ENCODE measurements around the gene TMEM43. TPM values are rescaled to one million over a fixed set of nuclear protein-coding genes. Genes with fewer than 3 reads are reported as not detected.

Gene TMEM43
- total and polyA plus RNA-seq, 2 of the 13 experiments (the other 11 are each of a cell fraction or from before 2014, with no cell fraction given), result 48.9 to 50.5 TPM

GRCh38 chr3:14130230-14130629, 5.4 kb downstream of the TMEM43 start:
- peaks cover 32% of the 10 kb centered on the region for H3K4me1 ChIP-seq (ENCODE audit: insufficient read depth, low read length)
- 95% methylated on average over 4 of the region's 4 CpGs for WGBS (ENCODE audit: low lambda C conversion rate)
- no peak overlapping the region for H2AFZ ChIP-seq (ENCODE audit: low read length)
- FAIRE-seq, result no peak
- DNase-seq (ENCODE audit: low spot score), result no peak
- H3K36me3 ChIP-seq (replicated peaks in 1 of 2; ENCODE audit: control insufficient read depth in 1 of 2, insufficient read depth in 2 of 2, low read length in 2 of 2), result peaks cover 28 to 70% of the 10 kb centered on the region in 2 experiments
- CTCF ChIA-PET (ENCODE audit: low intra/inter-chr PET ratio, low total read pairs), result no interaction called here
- peaks cover 35% of the 10 kb centered on the region for H3K79me2 ChIP-seq (ENCODE audit: insufficient read depth, low read length)
- no peak for ATAC-seq
- TF ChIP-seq, protein P1, sequence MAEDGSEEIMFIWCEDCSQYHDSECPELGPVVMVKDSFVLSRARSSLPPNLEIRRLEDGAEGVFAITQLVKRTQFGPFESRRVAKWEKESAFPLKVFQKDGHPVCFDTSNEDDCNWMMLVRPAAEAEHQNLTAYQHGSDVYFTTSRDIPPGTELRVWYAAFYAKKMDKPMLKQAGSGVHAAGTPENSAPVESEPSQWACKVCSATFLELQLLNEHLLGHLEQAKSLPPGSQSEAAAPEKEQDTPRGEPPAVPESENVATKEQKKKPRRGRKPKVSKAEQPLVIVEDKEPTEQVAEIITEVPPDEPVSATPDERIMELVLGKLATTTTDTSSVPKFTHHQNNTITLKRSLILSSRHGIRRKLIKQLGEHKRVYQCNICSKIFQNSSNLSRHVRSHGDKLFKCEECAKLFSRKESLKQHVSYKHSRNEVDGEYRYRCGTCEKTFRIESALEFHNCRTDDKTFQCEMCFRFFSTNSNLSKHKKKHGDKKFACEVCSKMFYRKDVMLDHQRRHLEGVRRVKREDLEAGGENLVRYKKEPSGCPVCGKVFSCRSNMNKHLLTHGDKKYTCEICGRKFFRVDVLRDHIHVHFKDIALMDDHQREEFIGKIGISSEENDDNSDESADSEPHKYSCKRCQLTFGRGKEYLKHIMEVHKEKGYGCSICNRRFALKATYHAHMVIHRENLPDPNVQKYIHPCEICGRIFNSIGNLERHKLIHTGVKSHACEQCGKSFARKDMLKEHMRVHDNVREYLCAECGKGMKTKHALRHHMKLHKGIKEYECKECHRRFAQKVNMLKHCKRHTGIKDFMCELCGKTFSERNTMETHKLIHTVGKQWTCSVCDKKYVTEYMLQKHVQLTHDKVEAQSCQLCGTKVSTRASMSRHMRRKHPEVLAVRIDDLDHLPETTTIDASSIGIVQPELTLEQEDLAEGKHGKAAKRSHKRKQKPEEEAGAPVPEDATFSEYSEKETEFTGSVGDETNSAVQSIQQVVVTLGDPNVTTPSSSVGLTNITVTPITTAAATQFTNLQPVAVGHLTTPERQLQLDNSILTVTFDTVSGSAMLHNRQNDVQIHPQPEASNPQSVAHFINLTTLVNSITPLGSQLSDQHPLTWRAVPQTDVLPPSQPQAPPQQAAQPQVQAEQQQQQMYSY (CRISPR knock-in tag; IDR thresholded peaks at IDR 0.05), result no peak
- peak; percentile 63 for TF ChIP-seq ZNF121 (CRISPR knock-in tag; IDR thresholded peaks at IDR 0.05)
- H3K4me2 ChIP-seq (ENCODE audit: low read depth, low read length), result no peak overlapping the region
- H3K9ac ChIP-seq (ENCODE audit: insufficient read depth, low read depth, low read length), result no peak overlapping the region
- BruUV-seq (replicated peaks), result no TSS peak
- H3K9me3 ChIP-seq (ENCODE audit: low read length), result no peaks in the 10 kb centered on the region
- H3K27me3 ChIP-seq (ENCODE audit: control insufficient read depth in 1 of 2, insufficient read depth in 2 of 2, low read length in 2 of 2), result no peaks in the 10 kb centered on the region; a peak in 1 of 5 replicates
- intact Hi-C loops (cut with micrococcal nuclease; ENCODE audit: unreplicated experiment), result no loop called here
- no peak overlapping the region for H3K4me3 ChIP-seq (replicated peaks in 1 of 3; ENCODE audit: insufficient read depth in 1 of 3, low read depth in 2 of 3, low read length in 3 of 3)
- no peak overlapping the region for H3K27ac ChIP-seq (ENCODE audit: extremely low read length, insufficient read depth, low read length)
- H4K20me1 ChIP-seq (ENCODE audit: insufficient read depth, low read length), result peaks cover 16% of the 10 kb centered on the region
- POLR2A ChIA-PET, result interaction anchor here (1.0 kb wide), 1 partner anchor 14 kb away, joined by 3 read pairs; no protein-coding TSS in a partner anchor
- in situ Hi-C loops (cut with HindIII; ENCODE audit: extremely low pct_ligation_motif_present, low pct_unique_long_range_greater_than_20kb), result no loop called here

DNA sequence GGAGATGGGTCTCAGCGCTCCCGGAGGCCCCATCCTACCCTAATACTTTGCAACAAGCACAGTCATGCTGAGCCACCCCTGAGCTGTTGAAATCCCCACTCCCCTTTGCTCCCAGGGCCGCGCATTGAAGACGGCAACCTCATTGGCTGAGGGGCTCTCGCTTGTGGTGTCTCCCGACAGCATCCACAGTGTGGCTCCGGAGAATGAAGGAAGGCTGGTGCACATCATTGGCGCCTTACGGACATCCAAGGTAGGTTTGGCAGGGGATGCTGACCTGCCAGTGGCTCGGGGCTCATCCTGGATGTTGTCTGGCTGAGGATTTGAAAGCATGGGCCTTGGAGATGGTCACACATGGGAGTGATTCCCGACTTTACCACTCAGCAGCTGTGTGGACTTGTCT, 5.9 kb downstream of the TMEM43 start:
- Histone ChIP-seq H3K9ac (ENCODE audit: insufficient read depth, low read depth, low read length) (no peak overlapping the region), H3K36me3 (replicated peaks in 1 of 2; ENCODE audit: control insufficient read depth in 1 of 2, insufficient read depth in 2 of 2, low read length in 2 of 2) (peaks cover 31 to 75% of the 10 kb centered on the region in 2 experiments), H3K4me3 (replicated peaks in 1 of 3; ENCODE audit: insufficient read depth in 1 of 3, low read depth in 2 of 3, low read length in 3 of 3) (no peak overlapping the region), H3K4me2 (ENCODE audit: low read depth, low read length) (no peak overlapping the region), H2AFZ (ENCODE audit: low read length) (no peak overlapping the region), H3K4me1 (ENCODE audit: insufficient read depth, low read length) (peaks cover 32% of the 10 kb centered on the region), H3K79me2 (ENCODE audit: insufficient read depth, low read length) (peaks cover 30% of the 10 kb centered on the region), H4K20me1 (ENCODE audit: insufficient read depth, low read length) (peaks cover 16% of the 10 kb centered on the region), H3K9me3 (ENCODE audit: low read length) (no peaks in the 10 kb centered on the region), H3K27ac (ENCODE audit: extremely low read length, insufficient read depth, low read length) (no peak overlapping the region), H3K27me3 (ENCODE audit: control insufficient read depth in 1 of 2, insufficient read depth in 2 of 2, low read length in 2 of 2) (no peaks in the 10 kb centered on the region; a peak in 1 of 5 replicates)
- 98% methylated on average over 8 of the region's 12 CpGs for WGBS (ENCODE audit: low lambda C conversion rate)
- no peak for ATAC-seq
- no TSS peak for BruUV-seq (replicated peaks)
- no peak for DNase-seq (ENCODE audit: low spot score)
- POLR2A ChIA-PET, result interaction anchor here (1.0 kb wide), 1 partner anchor 14 kb away, joined by 3 read pairs; no protein-coding TSS in a partner anchor
- CTCF ChIA-PET (ENCODE audit: low intra/inter-chr PET ratio, low total read pairs), result no interaction called here
- no peak for FAIRE-seq
- in situ Hi-C loops (cut with HindIII; ENCODE audit: extremely low pct_ligation_motif_present, low pct_unique_long_range_greater_than_20kb), result no loop called here
- TF ChIP-seq, protein P2, sequence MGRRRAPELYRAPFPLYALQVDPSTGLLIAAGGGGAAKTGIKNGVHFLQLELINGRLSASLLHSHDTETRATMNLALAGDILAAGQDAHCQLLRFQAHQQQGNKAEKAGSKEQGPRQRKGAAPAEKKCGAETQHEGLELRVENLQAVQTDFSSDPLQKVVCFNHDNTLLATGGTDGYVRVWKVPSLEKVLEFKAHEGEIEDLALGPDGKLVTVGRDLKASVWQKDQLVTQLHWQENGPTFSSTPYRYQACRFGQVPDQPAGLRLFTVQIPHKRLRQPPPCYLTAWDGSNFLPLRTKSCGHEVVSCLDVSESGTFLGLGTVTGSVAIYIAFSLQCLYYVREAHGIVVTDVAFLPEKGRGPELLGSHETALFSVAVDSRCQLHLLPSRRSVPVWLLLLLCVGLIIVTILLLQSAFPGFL (CRISPR knock-in tag; IDR thresholded peaks at IDR 0.05), result no peak
- TF ChIP-seq ZNF446 (CRISPR knock-in tag; IDR thresholded peaks at IDR 0.05) (no peak), AGO2 (optimal IDR thresholded peaks at IDR 0.05; ENCODE audit: low read depth, low read length) (no peak), TEAD2 (CRISPR knock-in tag; IDR thresholded peaks at IDR 0.05) (no peak), PHF5A (CRISPR knock-in tag; IDR thresholded peaks at IDR 0.05; ENCODE audit: low read depth, unreplicated experiment) (no peak)
- TF ChIP-seq, protein P3, sequence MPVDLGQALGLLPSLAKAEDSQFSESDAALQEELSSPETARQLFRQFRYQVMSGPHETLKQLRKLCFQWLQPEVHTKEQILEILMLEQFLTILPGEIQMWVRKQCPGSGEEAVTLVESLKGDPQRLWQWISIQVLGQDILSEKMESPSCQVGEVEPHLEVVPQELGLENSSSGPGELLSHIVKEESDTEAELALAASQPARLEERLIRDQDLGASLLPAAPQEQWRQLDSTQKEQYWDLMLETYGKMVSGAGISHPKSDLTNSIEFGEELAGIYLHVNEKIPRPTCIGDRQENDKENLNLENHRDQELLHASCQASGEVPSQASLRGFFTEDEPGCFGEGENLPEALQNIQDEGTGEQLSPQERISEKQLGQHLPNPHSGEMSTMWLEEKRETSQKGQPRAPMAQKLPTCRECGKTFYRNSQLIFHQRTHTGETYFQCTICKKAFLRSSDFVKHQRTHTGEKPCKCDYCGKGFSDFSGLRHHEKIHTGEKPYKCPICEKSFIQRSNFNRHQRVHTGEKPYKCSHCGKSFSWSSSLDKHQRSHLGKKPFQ (CRISPR knock-in tag; IDR thresholded peaks at IDR 0.05; ENCODE audit: insufficient replicate concordance), result no peak
- TF ChIP-seq, protein P4, sequence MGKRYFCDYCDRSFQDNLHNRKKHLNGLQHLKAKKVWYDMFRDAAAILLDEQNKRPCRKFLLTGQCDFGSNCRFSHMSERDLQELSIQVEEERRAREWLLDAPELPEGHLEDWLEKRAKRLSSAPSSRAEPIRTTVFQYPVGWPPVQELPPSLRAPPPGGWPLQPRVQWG (CRISPR knock-in tag; IDR thresholded peaks at IDR 0.05; ENCODE audit: borderline replicate concordance, low read depth), result no peak
- intact Hi-C loops (cut with micrococcal nuclease; ENCODE audit: unreplicated experiment), result no loop called here
